Body of pancreas (tissue), 4 donors: ENCODE results near the gene TEAD4. TPM values are rescaled to one million over a fixed set of nuclear protein-coding genes. Genes with fewer than 3 reads are reported as not detected.

Experiments
- ATAC-seq: fragments of 150-250 bp; one replicate; pipeline ENCODE4 v1.9.1; 2016
- DNase-seq, 4 donors: peaks; one replicate each; pipeline ENCODE4 v3.0.0-alpha.2; 2019
- H3K27ac ChIP-seq, 4 donors: fragments of 200-600 bp; sonication (generic); 1 replicate in 3 of 4; 2 replicates in 1 of 4; pipeline versions ENCODE4 v1.5.1 to v1.6.1; 2016 to 2019; ENCODE audit warnings: mild to moderate bottlenecking in 1 of 4, mixed read lengths in 1 of 4, moderate library complexity in 1 of 4
- H3K27me3 ChIP-seq, 2 donors: fragments of 200-600 bp; sonication (generic); one replicate each; pipeline ENCODE4 v1.6.0; 2016; ENCODE audit warnings: mild to moderate bottlenecking in 1 of 2
- H3K36me3 ChIP-seq, 2 donors: fragments of 200-600 bp; sonication (generic); replicated peaks in 1 of 2; 2 replicates each; pipeline ENCODE4 v1.5.1; 2016; ENCODE audit warnings: low read depth in 2 of 2; ENCODE audit not compliant: insufficient read depth in 1 of 2
- H3K4me1 ChIP-seq: fragments of 200-600 bp; sonication (generic); one replicate; pipeline ENCODE4 v1.6.0; 2016
- H3K4me3 ChIP-seq, 2 donors: fragments of 200-600 bp; sonication (generic); 1 replicate in 1 of 2; 2 replicates in 1 of 2; pipeline ENCODE4 v1.5.1; 2016 to 2019
- H3K9me3 ChIP-seq, 3 donors: fragments of 200-600 bp; sonication (generic); 1 replicate in 2 of 3; 2 replicates in 1 of 3; pipeline ENCODE4 v1.5.1; 2016
- POLR2A ChIP-seq, 3 donors: fragments of 450-650 bp; IDR thresholded peaks; one replicate each; pipeline ENCODE4 v1.6.1; 2016; ENCODE audit warnings: antibody characterized with exemption in 3 of 3, mild to moderate bottlenecking in 2 of 3
- WGBS, 2 donors: methylation state at CpG; one replicate each; pipeline ENCODE4 v1.1.5; 2017; 5-methylcytosine and 5-hydroxymethylcytosine counted together
- intact Hi-C: fragments of 100-400 bp; cut with DNase I; formaldehyde crosslinking; loops from one replicate; pipeline ENCODE4 v1.15.1; 2023
- total RNA-seq, 2 donors: library from RNA; depleted of rRNA; stranded (reverse); fragments of >200 nt; gene quantifications; one replicate each; pipeline ENCODE4 v1.1.0, GENCODE V29; 2016
- TF ChIP-seq, protein P1 (sequence below), 7 experiments: fragments of 450-650 bp in 4 of 7; fragments of 200-600 bp in 3 of 7; sonication (generic) in 3 of 7; IDR thresholded peaks; one replicate each; pipeline ENCODE4 v1.5.1; 2016 to 2019; ENCODE audit warnings: antibody characterized with exemption in 7 of 7

TEAD4 gene
- total RNA-seq, 2 donors from 2014 or later, result 25.1 to 28.5 TPM

DNA sequence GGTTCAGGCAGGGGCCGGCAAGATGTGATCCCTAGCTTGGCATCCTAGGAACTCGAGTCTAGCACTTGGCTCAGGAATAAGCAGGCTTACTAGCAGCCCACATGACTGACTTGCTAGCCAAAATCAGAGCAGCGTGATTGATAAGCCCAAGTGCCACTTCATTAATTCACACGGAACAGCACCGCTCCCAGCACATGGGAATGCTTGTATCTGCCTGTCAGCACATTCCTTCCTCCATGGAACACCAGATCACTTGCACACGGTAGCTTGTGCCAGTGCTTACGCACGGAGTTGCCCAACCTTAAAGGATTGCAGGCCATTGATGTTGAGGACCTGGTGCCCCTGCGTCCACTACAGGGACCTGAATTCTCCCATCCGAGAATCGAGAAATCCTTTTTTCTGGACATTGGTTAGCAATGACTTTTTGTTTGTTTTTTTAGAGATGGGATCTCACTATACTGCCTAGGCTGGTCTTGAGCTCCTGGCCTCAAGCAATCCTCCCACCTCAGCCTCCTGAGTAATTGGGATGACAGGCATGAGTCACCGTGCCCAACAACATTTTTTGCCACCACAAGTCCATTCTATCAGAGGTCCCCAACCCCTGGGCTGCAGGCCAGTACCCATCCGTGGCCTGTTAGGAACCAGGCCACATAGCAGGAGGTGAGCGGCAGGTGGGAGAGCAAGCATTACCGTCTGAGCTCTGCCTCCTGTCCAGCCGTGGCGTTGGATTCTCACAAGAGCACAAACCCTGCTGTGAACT lies 87.4 kb downstream of the TEAD4 start:
- Histone ChIP-seq H3K27me3 (no peaks in the 10 kb centered on the region), H3K27ac (no peak overlapping the region), H3K36me3 (no peaks in the 10 kb centered on the region), H3K9me3 (no peaks in the 10 kb centered on the region), H3K4me1 (peaks cover 13% of the 10 kb centered on the region), H3K4me3 (no peak overlapping the region)
- DNase-seq, result no peak
- intact Hi-C loops, result no loop called here
- no peak for ATAC-seq
- TF ChIP-seq, protein P1, sequence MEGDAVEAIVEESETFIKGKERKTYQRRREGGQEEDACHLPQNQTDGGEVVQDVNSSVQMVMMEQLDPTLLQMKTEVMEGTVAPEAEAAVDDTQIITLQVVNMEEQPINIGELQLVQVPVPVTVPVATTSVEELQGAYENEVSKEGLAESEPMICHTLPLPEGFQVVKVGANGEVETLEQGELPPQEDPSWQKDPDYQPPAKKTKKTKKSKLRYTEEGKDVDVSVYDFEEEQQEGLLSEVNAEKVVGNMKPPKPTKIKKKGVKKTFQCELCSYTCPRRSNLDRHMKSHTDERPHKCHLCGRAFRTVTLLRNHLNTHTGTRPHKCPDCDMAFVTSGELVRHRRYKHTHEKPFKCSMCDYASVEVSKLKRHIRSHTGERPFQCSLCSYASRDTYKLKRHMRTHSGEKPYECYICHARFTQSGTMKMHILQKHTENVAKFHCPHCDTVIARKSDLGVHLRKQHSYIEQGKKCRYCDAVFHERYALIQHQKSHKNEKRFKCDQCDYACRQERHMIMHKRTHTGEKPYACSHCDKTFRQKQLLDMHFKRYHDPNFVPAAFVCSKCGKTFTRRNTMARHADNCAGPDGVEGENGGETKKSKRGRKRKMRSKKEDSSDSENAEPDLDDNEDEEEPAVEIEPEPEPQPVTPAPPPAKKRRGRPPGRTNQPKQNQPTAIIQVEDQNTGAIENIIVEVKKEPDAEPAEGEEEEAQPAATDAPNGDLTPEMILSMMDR (IDR thresholded peaks at IDR 0.05), result no peak
- no peak for TF ChIP-seq POLR2A (IDR thresholded peaks at IDR 0.05)
- WGBS, 2 donors, result 75 to 80% methylated on average over 17 of the region's 17 CpGs

DNA sequence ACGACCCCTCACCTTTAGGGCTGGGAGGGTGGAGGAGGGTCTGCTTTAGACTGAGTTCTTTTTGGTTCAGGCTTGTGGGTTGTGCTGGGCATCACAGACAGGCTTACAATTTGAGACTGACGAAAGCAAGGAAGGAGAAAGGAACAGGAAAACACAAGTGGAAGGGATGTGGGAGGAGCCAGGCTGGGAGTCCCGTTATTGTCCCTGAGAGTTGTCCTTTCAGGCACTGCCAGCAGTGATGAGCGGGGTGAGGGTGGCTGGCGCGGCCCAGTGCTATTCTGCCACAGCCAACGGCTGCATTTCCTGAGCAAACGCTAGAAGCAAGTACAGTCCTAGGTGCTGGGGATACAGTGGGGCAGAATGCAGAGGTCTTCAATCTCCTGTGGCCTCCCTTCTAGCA lies 88.8 kb downstream of the TEAD4 start:
- H3K4me3 ChIP-seq, result no peak overlapping the region
- H3K4me1 ChIP-seq, result peaks cover 4% of the 10 kb centered on the region
- WGBS, 2 donors, result 55 to 59% methylated on average over 8 of the region's 8 CpGs
- TF ChIP-seq, protein P1 (IDR thresholded peaks at IDR 0.05), result no peak
- no peak for TF ChIP-seq POLR2A (IDR thresholded peaks at IDR 0.05)
- no peak for DNase-seq
- no peak for ATAC-seq
- H3K27me3 ChIP-seq, result no peaks in the 10 kb centered on the region
- no peaks in the 10 kb centered on the region for H3K9me3 ChIP-seq
- H3K27ac ChIP-seq, result no peak overlapping the region
- H3K36me3 ChIP-seq, result no peaks in the 10 kb centered on the region
- intact Hi-C loops, result no loop called here

DNA sequence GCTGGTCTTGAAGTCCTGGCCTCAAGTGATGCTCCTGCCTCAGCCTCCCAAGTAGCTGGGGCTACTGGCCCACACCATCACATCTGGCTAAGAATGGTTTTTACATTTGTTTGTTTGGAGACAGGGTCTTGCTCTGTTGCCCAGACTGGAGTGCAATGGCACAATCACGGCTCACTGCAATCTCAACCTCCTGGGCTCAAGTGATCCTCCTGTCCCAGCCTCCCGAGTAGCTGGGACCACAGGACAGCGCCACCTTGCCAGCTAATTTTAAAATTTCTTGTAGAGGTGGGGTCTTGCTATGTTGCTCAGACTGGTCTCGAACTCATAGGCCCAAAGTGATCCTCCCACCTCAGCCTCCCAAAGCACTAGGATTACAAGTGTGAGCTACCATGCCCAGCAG lies 89.3 kb downstream of the TEAD4 start:
- WGBS, 2 donors, result 93 to 94% methylated on average over 4 of the region's 4 CpGs
- intact Hi-C loops, result no loop called here

DNA sequence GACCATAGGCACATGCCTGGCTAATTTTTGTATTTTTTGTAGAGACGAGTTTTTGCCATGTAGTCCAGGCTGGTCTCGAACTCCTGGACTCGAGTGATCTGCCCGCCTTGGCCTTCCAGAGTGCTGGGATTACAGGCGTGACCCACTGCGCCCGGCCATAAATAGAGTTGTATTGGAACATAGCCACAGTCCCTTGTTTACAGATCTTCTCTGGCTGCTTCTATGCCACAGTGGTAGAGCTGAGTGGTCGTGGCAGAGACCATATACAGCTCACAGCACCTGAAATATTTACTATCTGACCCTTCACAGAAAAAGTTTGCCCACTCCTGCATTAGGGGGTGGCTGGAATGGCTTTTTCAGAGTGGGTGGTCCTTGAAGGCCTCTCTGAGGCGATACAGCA lies 90.0 kb downstream of the TEAD4 start:
- DNase-seq, result no peak
- Histone ChIP-seq H3K4me1 (peaks cover 4% of the 10 kb centered on the region), H3K27me3 (no peaks in the 10 kb centered on the region), H3K9me3 (no peaks in the 10 kb centered on the region), H3K4me3 (no peak overlapping the region), H3K36me3 (no peaks in the 10 kb centered on the region), H3K27ac (no peak overlapping the region)
- 59 to 61% methylated on average over 9 of the region's 9 CpGs for WGBS, 2 donors
- TF ChIP-seq, protein P1 (IDR thresholded peaks at IDR 0.05), result no peak
- TF ChIP-seq POLR2A (IDR thresholded peaks at IDR 0.05), result no peak
- peak; percentile 12 for ATAC-seq
- intact Hi-C loops, result no loop called here

More for the DNA sequence above, 89.3 kb downstream of the TEAD4 start:
- no peaks in the 10 kb centered on the region for H3K9me3 ChIP-seq
- H3K4me1 ChIP-seq, result peaks cover 4% of the 10 kb centered on the region
- no peaks in the 10 kb centered on the region for H3K36me3 ChIP-seq
- DNase-seq (no peak), ATAC-seq (no peak)
- no peak overlapping the region for H3K27ac ChIP-seq
- TF ChIP-seq, protein P1 (IDR thresholded peaks at IDR 0.05), result no peak
- TF ChIP-seq POLR2A (IDR thresholded peaks at IDR 0.05), result no peak
- H3K27me3 ChIP-seq, result no peaks in the 10 kb centered on the region
- H3K4me3 ChIP-seq, result no peak overlapping the region
